HEK293T (cell line): ENCODE measurements around the gene ATG7.

ENCODE experiments used
- ELF4 ChIP-seq: fragments of 450-650 bp; IDR thresholded peaks from 2 replicates; pipeline ENCODE4 v1.6.1; 2017; ENCODE audit warnings: antibody characterized with exemption
- FOXA1 ChIP-seq: fragments of 450-650 bp; IDR thresholded peaks from 2 replicates; pipeline ENCODE4 v1.6.1; 2016; ENCODE audit warnings: mild to moderate bottlenecking
- FOXM1 ChIP-seq: fragments of 450-650 bp; IDR thresholded peaks from 2 replicates; pipeline ENCODE4 v1.6.1; 2017; ENCODE audit warnings: mild to moderate bottlenecking, borderline replicate concordance
- HDGF ChIP-seq: fragments of 450-650 bp; IDR thresholded peaks from 2 replicates; pipeline ENCODE4 v1.6.1; 2017; ENCODE audit warnings: antibody characterized with exemption, borderline replicate concordance
- LEF1 ChIP-seq: fragments of 450-650 bp; IDR thresholded peaks from 2 replicates; pipeline ENCODE4 v1.6.1; 2017; ENCODE audit warnings: mild to moderate bottlenecking, borderline replicate concordance
- SP1 ChIP-seq: fragments of 450-650 bp; IDR thresholded peaks from 2 replicates; pipeline ENCODE4 v1.6.1; 2017
- SUZ12 ChIP-seq: fragments of 450-650 bp; IDR thresholded peaks from 2 replicates; pipeline ENCODE4 v1.6.1; 2016; ENCODE audit warnings: mild to moderate bottlenecking
- ZNF384 ChIP-seq: fragments of 450-650 bp; IDR thresholded peaks from 2 replicates; pipeline ENCODE4 v1.6.1; 2016
- TF ChIP-seq, protein P1 (sequence below): fragments of 450-650 bp; IDR thresholded peaks from 2 replicates; pipeline ENCODE4 v1.6.1; 2016

DNA sequence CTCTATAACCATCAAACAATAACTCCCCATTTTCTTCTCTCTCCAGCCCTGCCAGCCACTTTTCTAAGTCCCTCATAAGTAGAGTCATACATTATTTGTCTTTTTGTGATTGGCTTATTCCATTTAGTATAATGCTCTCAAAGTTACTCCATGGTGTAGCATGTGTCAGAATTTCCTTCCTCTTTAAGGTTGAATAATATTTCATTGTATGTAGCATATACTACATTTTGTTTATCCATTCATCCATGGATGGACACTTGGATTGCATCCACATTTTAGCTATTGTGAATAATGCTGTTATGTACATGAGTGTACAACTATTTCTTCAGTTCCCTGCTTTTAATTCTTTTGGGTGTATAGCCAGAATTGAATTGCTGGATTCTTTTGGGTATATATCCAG, 138.4 kb downstream of the ATG7 start:
- TF ChIP-seq ELF4 (no peak), SUZ12 (no peak), LEF1 (no peak), ZNF384 (no peak), HDGF (no peak), FOXM1 (no peak), FOXA1 (no peak), SP1 (no peak)
- TF ChIP-seq, protein P1, sequence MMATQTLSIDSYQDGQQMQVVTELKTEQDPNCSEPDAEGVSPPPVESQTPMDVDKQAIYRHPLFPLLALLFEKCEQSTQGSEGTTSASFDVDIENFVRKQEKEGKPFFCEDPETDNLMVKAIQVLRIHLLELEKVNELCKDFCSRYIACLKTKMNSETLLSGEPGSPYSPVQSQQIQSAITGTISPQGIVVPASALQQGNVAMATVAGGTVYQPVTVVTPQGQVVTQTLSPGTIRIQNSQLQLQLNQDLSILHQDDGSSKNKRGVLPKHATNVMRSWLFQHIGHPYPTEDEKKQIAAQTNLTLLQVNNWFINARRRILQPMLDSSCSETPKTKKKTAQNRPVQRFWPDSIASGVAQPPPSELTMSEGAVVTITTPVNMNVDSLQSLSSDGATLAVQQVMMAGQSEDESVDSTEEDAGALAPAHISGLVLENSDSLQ, result no peak
